NCI-H510A treated with DMSO at 0.1 percent for 48 hours (cell line): ENCODE data around the gene NTRK2.

Source experiments
- DNase-seq: peaks from one replicate; lab custom pipeline; 2025; lab: John Stamatoyannopoulos, UW

The NTRK2 gene

DNA sequence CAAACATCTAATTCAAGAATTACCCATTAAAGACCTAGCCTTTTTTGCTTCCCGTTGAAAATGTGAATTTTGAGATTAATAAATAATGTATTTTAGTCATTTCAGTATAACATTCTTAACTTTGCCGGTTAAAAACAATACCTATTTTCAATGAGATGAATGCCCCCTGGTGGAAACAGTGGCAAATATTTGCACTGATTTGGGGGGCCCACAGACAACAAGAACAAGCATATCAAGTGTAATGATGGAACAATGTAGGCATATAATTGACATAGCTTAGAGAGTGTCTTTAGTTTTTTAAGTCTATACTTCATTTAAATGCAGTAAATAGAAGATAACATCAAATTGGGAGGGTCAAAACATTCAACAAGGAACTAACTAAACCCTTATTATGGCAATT, 111.9 kb downstream of the NTRK2 start:
- no peak for DNase-seq

DNA sequence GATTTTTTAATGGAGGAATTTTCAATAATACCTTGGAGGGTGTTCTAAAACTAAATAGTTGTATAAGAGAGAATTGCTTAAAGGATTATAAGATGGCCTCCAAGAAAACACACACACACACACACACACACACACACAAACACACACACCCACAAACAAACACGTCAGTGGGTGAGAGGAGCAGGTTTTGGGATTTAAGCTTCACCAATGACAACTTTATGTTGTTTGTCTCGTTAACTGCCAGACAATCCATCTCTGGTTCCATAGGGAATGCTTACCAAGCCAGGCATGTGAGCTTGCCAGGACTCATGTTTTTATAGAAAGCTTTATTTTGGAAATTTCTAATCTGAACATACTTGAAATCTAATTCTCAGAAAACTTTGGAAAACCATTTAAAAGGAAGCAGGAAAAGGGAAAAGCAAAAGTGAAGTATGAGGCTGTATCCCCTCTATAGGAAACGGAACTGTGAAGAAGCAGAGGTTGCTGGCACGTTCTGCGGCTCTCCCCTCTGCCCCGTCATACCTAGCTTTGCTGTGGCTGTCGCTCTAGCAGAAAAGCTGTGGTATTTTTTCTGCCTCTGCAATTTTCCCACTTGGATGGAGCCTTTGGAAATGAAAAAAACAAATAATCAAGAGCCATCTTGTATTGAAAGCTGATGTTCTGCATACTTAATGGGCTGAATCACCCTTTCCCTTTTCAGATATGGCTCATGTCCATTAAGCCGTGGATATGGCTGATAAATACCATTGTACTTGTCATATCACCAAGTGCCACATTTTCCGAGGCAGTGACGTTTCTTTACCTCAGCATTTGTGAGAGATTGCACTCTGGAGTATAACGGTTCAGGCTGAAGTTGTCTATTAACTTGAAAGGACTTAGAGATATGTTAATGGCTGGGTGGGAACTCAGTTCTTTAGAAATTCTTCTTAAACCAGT, 112.7 kb downstream of the NTRK2 start:
- DNase-seq = no peak

DNA sequence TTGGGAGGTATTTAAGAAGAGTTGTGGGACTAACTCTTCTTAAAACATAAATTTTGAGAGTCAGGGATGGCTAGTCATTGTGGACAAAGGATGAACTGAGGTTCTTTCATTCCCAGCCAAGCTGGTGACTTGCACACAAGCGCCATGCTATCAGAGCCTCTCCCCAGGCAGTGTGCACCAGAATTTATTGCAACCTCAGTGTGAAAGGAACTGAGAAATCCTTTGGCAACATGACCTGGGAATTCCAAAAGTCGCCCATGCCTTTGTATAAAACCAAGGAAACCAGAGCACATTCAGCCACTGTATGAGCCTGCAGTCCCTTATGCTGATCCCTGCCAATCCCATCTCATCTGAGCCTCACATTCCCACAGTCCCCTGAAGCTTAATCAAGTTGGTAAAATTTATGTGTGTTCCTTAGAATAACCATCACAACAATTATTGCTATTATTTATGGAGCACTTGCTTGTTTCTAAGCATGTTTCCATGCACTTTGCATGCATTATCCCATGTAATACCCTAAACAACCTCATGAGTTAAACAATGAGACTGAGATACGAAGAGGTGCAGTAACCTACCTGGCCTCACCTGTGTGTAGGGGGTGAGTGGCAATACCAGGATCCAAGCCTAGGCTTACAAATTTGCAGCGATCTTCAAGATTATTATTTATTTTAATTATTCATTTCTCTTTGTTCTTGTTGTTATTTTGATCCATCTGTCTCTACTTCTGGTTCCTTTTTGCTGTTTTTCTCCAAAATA, 116.4 kb downstream of the NTRK2 start:
- no peak for DNase-seq

- no peak for DNase-seq
These were observed 119.4 kb downstream of the NTRK2 start for GRCh38 chr9:84788803-84789462.

GRCh38 chr9:84789463-84789830, 119.9 kb downstream of the NTRK2 start:
- DNase-seq = no peak

DNA sequence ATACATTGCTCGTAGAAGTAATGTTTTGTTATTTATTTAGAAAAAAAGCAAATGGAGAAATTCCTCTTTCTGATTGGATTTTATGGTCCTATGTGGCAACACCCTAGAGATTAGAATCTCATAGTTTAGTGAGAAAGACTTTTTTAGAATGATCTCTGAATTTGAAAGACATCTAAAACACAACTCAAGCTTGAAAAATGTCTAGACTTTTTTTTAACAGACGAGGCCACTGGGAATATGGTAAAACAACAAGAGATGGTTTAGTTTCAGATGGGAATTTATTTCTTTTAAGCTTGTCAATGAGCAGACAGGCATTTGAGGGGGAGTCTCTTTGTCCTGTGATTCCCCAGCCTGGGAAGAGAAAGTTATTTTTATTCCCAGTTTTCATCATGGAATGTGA, 122.1 kb downstream of the NTRK2 start:
- no peak for DNase-seq

DNA sequence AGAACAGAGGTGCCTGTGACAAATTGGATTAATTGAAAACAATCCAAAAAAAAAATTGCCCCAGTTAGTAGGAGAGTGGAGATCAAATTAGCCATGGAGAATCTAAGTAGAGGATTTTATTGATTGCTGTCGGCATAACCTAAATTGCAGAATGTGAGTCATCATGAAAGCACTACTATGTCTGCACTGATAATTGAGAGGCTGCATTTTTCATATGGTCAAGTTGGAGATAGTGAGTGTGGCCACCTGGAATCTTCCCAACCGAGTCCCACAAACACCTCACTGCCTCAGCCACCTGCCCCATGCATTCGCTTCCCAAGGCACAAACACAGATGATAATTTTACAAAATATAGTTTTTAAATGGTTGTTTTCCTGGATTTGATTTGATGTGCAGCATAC, 123.7 kb downstream of the NTRK2 start:
- no peak for DNase-seq

GRCh38 chr9:84794981-84795637, 125.6 kb downstream of the NTRK2 start:
- no peak for DNase-seq

DNA sequence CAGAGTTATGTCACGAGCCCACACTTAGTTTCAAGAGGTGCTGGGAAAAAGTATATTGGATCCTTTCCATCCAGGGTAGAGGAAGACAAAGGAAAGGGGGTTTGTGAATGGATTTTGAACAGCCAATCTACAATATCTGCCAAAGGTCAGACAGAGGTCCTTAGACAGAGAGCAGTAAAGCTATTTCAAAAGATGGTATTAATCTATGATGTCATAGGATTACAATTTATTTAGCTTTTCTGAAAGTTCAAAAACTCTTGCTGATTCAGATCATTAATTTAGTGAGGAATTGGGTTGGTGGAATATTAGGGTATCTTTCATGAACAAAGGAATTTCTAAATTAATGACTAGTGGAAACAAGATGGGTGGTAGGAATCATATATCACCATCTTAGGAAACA, 126.9 kb downstream of the NTRK2 start:
- no peak for DNase-seq

DNA sequence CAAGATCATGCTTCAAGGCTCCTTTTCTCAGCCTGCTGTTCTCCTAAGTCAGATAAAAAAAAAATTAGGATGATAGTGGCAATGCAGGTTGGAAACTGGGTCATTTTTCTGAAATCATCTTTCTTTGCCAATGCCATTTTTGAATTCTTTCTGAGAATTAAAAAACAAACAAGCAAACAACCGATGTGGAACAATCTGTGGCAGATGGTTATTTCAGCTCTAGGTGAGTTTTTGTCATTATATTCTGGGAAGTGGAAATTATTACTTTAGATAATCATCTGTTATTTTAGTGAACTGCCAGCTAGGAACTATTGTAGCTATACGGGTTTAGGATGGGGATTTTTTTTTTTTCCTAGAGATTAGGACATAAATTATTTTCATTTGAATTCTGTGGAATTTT, 129.7 kb downstream of the NTRK2 start:
- no peak for DNase-seq

DNA sequence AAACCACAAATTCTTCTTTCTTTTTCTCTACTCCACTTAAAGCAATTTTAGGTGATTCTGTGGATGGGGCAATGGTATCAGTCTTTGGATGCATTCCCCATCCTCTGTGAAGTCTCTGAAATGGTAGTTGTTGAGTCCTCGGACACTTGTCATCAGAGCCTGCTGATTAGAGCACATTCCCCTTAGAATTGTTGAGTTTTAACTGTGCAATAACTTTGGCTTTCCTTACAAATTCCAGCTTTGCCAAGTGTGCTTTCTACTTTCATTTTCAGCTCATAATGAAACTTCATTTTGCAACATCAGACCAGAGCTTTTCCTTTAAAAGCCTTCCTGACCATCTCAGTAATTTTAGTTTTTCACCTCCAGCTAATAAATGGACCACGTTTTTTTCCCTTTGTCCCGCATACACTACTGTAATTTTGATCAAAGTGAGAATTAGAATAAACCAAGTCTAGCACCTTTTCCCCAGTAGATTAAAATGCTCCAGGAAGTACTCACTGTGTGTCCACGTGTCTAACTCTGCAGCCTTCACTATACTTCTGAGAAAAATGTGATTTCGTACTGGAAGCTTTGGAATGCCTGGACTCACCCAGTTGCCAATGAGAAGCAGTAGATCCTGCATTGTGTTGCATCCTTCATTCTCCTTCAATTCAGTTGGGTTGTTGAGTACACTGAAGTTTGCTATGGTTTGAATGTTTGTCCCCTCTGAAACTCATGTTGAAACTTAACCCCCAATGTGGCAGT, 135.6 kb downstream of the NTRK2 start:
- no peak for DNase-seq

GRCh38 chr9:84807431-84807830, 137.9 kb downstream of the NTRK2 start:
- no peak for DNase-seq

- no peak for DNase-seq
These were observed 138.4 kb downstream of the NTRK2 start for GRCh38 chr9:84807870-84808390.

DNA sequence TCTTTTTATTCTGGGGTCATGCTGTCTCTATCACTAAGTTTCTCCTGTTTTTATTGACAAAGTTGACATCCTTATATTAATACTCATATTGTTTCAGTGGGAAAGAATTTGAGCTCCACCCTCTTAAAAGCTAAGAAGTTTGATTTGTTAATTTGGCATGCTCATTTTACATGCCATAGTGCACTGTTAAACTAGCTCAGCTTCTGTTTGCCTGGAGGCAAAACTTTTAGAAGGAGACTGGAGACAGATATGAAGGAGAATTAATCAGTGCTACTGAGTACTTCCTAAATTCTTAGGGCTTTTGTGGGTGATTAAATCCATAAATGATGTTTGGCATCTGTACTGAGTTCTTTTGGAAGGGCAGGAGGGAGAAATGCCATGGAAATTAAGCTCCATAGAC, 138.9 kb downstream of the NTRK2 start:
- DNase-seq = no peak

DNA sequence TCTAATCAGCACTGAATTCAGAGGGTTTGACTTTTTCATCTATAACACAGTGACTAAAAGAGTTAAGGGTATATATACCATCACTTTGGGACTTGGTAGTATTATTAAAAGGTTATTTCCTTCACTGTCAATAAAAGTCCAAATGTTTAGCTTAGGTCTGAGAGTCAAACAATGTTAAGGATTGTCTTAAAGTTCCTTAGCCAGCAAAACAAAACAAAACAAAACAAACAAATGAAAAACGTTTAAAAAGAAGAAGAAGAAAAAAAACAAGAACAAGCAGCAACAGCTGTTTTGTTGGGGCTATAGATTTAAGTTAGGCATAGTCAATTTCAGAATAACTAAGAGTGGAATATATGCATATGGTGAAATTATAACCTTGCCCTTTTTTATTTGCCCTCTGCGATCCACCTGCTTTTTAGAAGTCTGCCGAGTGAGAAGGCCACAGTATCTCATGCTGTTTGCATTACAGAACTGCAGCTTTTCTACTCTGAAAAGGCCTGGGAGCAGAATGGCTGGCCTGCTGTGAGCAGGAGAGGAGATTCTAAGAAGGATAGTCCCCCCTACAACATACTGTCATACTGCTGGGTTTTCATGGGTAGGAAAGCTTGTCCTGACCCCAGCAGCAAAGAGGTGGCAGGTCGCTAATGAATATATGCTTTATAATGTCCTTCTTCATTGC, 141.7 kb downstream of the NTRK2 start:
- DNase-seq = no peak

- no peak for DNase-seq
These were observed 142.2 kb downstream of the NTRK2 start for GRCh38 chr9:84811751-84812074.

DNA sequence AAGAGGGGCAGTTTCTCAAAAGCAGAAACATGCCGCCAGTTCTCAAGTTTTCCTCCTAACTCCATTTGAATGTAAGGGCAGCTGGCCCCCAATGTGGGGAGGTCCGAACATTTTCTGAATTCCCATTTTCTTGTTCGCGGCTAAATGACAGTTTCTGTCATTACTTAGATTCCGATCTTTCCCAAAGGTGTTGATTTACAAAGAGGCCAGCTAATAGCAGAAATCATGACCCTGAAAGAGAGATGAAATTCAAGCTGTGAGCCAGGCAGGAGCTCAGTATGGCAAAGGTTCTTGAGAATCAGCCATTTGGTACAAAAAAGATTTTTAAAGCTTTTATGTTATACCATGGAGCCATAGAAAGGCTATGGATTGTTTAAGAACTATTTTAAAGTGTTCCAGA, 142.8 kb downstream of the NTRK2 start:
- DNase-seq = no peak

DNA sequence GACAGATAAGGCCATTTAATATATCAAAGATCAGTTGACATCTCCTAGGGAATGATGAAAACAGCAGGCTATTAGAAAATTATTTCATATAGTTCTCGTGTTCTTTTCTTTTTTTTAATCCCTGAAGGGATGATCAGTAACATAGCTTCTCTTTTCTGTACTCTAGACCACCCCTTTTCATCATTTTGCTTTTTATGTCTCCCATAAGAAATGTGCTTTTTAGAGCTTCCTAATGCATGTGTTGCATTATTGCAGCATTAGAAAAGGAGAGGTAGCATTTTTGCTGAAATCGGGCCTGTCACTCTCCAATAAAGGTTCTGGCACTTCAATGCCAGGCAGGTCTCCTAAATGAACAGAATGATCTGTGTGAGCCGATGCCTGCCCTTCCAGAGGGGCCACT, 143.3 kb downstream of the NTRK2 start:
- DNase-seq = no peak

- no peak for DNase-seq
These were observed 146.0 kb downstream of the NTRK2 start for GRCh38 chr9:84815554-84815953.

DNA sequence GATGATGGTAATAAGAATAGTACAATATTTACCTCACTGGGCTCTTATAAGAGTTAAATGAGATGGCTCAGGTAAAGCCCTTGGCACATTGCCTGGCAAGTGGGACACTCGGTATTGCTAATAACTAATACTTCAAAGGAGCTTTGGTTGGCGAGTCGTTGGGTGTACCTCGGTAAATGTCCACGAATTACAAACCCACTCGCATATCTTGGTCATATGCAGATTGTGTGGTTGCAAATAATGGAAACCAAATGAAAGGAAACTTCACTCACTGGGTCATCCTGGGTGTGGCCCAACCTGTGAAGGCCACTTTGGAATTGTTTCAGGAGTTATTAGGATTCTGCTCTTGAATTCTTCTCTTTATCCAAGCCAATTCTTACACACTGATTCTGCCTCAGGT, 147.5 kb downstream of the NTRK2 start:
- no peak for DNase-seq

DNA sequence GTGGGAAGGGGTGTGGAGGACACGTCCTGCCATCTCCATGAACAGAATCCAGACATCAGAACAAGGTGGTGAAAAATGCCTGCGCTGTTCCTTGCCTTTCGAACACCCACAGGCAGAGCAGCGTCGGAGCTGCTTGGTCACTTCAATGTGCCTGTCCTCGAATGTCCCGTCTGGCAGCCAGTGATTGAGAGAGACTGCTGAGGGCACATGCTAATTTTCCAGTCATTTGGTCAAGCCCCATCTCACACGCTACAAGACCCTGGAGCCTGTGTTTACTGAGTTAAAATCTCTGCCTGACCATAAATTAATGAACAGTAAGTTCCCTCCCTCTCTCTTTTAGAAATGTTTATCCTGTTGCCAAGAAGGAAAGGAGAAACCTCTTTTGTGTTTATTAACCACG, 149.3 kb downstream of the NTRK2 start:
- no peak for DNase-seq
